A204.1 (cell line): Measurements from ENCODE around the gene PLPPR1.
"Not testable (repeated sequence)": the region's sequence is repeated elsewhere in the genome, so short reads cannot be mapped to it uniquely, and the experiment has no call there.

ENCODE experiments used
- FAIRE-seq: peaks from 2 replicates; lab custom pipeline; 2012; peaks lifted over from hg19 to GRCh38; lab: Jason Lieb, UNC

The PLPPR1 gene

DNA sequence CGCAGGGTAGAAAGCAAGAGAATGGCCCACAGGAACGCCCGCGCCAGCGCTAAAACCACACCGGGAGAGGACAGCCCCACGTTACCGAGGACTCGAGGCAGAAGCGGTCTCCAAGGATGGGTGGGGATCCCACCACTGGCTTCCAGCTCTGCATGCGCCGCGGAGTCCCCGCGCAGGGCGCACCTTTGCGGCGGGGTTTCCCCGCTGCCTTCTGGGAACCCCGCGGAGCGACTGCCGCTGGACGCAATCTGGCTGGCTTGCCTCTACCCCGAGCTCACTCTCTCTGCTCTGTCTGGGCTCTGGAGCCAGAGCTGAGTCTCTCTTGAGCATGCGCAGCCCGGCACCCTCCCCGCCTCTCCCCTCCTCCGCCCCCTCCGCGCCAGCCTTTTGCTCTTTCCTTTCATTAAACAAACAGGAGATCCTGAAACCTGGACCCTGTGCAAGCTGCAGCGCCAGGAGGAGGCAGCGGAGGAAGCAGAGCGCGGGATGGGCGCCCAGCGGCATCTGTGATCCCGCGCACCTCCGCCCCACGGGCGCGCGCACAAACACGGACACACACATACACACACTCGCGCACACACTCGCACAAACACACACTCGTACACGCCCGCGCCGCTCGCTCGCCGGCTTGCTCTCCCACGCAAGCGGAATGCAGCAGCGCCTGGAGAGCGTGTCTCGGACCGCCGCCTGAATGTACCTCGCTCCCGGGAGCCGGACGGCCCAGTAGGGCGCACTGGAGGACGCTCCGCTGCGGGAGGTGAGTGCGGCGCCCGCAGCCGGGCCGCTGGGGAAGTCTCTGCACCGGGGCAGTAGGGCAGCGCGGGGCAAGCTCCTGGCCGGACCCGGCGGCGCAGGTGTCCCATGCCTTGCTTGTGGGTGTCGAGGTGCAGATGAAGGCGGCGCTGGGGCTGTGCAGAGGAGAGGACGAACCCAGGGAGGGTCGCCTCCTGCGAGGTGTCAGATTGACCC is at the start of gene PLPPR1:
PLPPR1 (plus strand) TSS at position 382 of the 969 bp plus-strand sequence.
- no peak for FAIRE-seq

GRCh38 chr9:100989731-100990130 is 38.8 kb upstream of the PLPPR1 start:
- no peak for FAIRE-seq

GRCh38 chr9:100990605-100991381 is 37.7 kb upstream of the PLPPR1 start:
- FAIRE-seq = no peak

- no peak for FAIRE-seq
Observed at GRCh38 chr9:100992632-100993031, 35.9 kb upstream of the PLPPR1 start.

GRCh38 chr9:100999906-101000544 is 28.5 kb upstream of the PLPPR1 start:
- no peak for FAIRE-seq

DNA sequence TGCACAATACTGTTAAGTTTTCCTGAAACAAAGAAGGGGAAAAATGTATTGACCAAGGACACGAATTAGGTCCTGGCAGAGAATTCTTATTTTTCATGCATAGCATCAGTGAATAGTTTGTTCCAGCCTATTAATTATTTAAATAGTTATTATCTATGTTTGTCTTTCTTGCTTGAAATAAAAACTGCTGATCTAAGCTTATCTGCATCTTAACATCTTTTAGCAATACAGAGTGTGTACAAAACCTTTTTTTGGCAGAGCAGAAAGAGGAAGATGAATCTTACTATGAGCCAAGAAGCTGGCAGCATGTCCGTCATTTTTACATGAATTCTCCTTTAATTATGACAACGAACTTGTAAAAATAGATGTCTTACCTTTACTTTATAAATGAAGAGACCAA is 23.3 kb upstream of the PLPPR1 start:
- no peak for FAIRE-seq

DNA sequence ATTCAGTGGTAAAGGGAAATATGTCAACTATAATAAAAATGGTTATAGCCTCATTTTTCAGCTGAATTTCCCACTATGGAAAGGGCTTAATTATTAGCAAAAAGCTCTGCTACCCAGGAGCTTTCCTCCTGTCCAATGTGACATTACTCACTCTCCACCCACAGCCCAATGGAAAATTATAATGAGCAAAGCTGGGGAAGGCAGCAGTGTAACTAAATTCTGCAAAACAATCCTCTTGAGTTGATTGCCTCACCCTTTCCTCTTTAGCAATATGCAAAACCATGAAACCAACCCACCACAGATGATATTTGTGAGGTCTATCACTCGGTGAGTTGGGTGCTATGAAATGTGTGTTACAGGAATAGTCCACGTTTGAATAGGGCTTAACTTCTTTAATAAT is 14.0 kb upstream of the PLPPR1 start:
- no peak for FAIRE-seq

DNA sequence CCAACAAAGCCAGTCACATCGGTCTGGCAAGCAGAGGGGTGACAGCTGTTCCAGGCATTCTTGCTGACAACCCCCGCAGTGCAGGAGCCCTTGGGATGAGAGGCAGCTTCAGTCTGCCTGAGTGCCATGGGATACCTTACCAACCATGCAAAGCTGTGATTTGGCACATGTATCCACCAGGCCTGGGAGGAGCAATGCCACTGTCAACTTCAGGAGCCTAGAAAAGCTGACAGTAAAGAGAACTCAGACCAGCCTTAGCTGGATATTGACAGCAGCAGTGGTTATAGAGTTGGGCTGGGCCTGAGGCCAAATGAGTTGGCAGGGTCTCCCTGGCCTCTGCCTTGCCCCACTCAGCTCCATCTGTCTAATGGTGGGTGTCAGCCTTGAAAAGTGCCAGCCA is 10.1 kb upstream of the PLPPR1 start:
- no peak for FAIRE-seq

DNA sequence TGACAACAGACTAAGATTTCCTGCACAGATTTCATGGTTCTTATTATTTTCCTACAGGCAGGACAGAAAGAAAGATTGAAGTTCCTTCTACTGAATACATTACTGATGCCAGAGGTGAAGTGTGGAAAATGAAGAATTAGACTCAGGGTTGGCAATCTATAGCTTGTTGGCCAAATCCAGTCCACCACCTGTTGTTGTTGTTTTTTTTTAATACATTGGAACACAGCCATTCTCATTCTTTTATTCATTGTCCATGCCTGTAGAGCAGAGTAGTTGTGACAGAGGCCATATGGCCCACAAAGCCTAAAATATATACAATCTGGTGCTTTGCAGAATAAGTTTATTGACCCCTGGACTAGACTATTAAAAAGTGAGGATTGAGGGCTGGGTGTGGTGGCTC is 5.8 kb upstream of the PLPPR1 start:
- FAIRE-seq = no peak

DNA sequence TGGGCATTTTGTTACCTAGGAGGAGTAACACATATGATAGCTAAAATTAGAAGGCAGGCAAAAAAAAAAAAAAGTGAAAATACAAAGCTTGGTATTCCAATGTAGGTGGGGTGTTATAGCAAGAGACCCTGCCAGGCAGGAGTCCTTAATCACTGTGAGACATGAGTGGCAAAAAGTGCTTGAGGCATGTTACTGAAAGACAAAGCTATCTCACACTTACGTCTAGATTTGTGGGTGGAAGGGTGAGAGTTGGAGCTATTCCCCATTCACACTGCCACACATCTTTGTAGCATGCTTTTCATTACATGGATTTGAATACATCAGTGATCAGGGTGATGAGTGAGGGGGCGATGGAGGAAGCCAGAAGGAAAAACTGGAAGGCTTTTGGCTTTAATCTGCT is 2.6 kb upstream of the PLPPR1 start:
- FAIRE-seq = no peak

DNA sequence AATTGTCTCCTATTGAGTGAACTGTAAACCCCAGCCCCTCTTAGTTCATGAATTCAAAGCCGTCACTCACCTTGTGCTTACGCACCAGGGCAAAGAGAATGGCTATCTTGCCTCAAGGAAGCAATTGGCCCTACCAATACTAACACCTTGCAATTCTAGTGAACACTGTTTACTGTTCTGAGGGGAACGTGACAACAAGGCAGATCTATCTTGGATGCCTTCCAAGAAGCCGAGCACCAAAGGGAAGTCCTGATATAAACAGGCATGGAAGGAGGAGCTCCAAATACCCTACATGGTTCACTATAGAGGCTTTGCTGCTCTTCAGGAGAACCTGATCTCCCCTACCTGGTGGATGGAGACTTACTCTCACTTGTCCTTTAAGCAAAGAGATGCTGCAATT is 1.7 kb upstream of the PLPPR1 start:
- FAIRE-seq = no peak

DNA sequence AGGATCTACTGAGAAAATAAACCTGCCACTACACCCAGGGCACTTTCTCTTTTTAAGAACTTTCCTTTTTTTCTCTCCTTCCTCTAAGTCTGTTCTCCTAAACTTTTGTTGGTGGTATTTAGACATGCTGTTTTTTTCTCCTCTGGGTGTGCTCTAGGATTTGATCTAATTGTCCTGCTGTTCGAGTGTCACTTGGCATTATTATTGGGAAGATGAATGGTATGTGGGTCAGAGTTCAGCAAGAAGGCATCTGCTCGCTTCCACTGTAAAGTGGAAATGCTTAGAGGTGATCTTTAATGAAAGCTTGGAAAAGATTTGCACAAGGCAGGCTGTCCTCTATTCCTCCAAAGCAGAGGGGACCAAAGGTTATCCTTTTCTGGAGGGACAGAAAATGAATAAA is 1.3 kb upstream of the PLPPR1 start:
- no peak for FAIRE-seq

GRCh38 chr9:101027733-101028345 is 688 bp upstream of the PLPPR1 start:
- FAIRE-seq = no peak

DNA sequence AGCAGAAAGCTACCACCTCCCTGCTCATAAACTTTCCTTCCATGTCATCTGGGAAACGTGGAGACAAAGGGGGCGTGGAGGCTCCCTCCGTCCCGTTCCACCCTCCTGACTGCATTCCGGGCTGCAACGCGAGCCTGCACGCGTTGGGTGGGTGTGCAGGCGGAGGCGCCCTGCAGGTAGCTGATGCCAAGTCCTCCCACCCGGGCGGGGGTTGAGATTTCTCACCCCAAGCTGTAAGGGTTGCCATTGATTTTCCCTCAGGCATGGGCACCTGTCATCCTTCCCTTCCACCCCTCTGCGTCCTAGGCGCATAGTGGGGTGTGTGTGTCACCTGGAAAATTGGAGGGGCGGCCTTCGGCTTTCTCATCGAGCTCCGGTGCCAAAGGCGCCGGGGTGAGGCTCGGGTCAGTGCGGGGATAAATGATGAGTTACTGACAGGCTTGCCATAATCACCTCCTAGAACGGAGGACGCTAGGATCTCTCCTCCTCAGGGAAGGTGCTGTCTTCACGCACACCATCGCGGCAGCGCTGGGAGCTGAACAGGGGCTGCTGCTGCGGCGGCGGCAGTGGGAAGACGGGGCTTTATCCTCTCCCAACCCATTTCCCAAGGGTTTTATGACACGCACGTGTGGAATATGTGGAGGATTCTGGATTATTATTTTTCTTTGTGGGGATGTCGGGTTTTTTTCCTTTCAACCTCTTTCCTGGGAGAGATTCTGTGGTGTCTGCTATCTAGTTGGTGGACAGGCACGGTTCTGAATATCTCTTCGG is 973 bp downstream of the PLPPR1 start:
- FAIRE-seq = no peak

DNA sequence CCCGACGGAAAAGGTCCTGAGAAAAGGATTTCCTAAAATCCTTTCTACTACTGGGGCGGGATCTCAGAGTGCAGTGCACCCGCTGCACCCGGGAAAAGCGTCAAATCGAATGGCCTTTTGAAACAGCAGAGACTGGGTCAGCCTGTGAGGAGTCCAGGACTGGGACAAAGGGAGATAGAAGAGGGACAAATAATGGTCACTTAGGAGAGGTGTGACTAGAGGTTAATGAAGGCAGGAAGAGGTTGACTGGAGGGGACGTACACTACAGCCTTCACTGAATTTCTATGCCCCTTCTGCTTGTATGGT is 1.5 kb downstream of the PLPPR1 start:
- FAIRE-seq = no peak

DNA sequence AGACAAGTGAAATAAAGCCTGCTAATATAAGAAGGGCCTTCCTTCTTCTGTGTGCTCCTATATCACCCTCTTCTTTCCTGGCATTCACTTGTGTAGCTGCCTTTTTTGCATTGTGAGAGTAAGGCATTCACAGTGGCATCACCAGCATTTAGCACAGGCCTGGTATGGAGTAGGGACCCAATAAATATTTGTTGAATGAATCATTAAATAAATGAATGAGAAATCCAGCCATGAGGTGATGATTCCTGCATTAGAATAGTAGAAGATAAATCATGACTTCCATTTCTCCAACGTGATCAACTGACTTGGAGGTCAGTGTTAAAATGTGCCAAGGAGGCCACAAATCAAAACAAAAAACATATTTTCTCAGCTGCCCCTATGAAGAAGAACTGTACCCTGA is 3.9 kb downstream of the PLPPR1 start:
- no peak for FAIRE-seq

GRCh38 chr9:101034222-101034621 is 5.7 kb downstream of the PLPPR1 start:
- no peak for FAIRE-seq

GRCh38 chr9:101035098-101035497 is 6.6 kb downstream of the PLPPR1 start:
- FAIRE-seq = no peak

GRCh38 chr9:101037430-101037829 is 8.9 kb downstream of the PLPPR1 start:
- FAIRE-seq = no peak

- no peak for FAIRE-seq
Observed at GRCh38 chr9:101038488-101038887, 10.0 kb downstream of the PLPPR1 start.

DNA sequence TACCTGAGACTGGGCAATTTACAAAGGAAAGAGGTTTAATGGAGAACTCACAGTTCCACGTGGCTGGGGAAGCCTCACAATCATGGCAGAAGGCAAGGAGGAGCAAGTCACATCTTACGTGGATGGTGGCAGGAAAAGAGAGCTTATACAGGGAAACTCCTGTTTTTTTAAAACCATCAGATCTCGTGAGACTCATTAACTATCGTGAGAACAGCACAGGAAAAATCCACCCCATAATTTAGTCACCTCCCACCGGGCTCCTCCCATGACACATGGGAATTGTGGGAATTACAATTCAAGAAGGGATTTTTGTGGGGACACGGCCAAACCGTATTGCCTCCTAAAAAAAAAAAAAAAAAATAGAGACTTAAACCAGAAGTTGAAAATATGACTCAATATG is 11.1 kb downstream of the PLPPR1 start:
- not testable (repeated sequence) for FAIRE-seq

GRCh38 chr9:101047848-101048397 is 19.4 kb downstream of the PLPPR1 start:
- FAIRE-seq = no peak
